Measurements from ENCODE around the gene C9orf153.

The C9orf153 gene

GRCh38 chr9:86253577-86253976 is 5.9 kb downstream of the C9orf153 start:
- ChIA-PET CTCF (no interaction called here), POLR2A (ENCODE audit: low non-redundant PET) (interaction anchor here (0.6 kb wide), 1 partner anchor 12 kb away, joined by 3 read pairs; no protein-coding TSS in a partner anchor)
- no peak for DNase-seq (ENCODE audit: low spot score)
- TF ChIP-seq CTCF (conservative IDR thresholded peaks at IDR 0.05; ENCODE audit: low read depth): no peak
- no peak overlapping the region for H3K27ac ChIP-seq

- ChIA-PET CTCF (no interaction called here), POLR2A (ENCODE audit: low non-redundant PET) (no interaction called here)
- H3K27ac ChIP-seq: no peak overlapping the region
- TF ChIP-seq CTCF (conservative IDR thresholded peaks at IDR 0.05; ENCODE audit: low read depth): no peak
- DNase-seq (ENCODE audit: low spot score): no peak
Measured at GRCh38 chr9:86252870-86253269, 6.6 kb downstream of the C9orf153 start.

GRCh38 chr9:86250123-86250522 is 9.3 kb downstream of the C9orf153 start:
- ChIA-PET POLR2A (ENCODE audit: low non-redundant PET) (no interaction called here), CTCF (no interaction called here)
- no peak for DNase-seq (ENCODE audit: low spot score)
- no peak overlapping the region for H3K27ac ChIP-seq
- no peak for TF ChIP-seq CTCF (conservative IDR thresholded peaks at IDR 0.05; ENCODE audit: low read depth)

GRCh38 chr9:86248746-86249145 is 10.7 kb downstream of the C9orf153 start:
- ChIA-PET POLR2A (ENCODE audit: low non-redundant PET) (no interaction called here), CTCF (interaction anchor here (0.6 to 1.2 kb wide), 2 partner anchors 13 to 48 kb away, joined by 3 read pairs; no protein-coding TSS in a partner anchor)
- no peak for DNase-seq (ENCODE audit: low spot score)
- no peak overlapping the region for H3K27ac ChIP-seq
- TF ChIP-seq CTCF (conservative IDR thresholded peaks at IDR 0.05; ENCODE audit: low read depth): no peak

- POLR2A ChIA-PET (ENCODE audit: low non-redundant PET): no interaction called here
- TF ChIP-seq CTCF (conservative IDR thresholded peaks at IDR 0.05; ENCODE audit: low read depth): no peak
- no peak for DNase-seq (ENCODE audit: low spot score)
- no peak overlapping the region for H3K27ac ChIP-seq
- CTCF ChIA-PET: no interaction called here
Measured at GRCh38 chr9:86246752-86247161, 12.7 kb downstream of the C9orf153 start.

- TF ChIP-seq CTCF (conservative IDR thresholded peaks at IDR 0.05; ENCODE audit: low read depth): no peak
- ChIA-PET POLR2A (ENCODE audit: low non-redundant PET) (no interaction called here), CTCF (interaction anchor here (0.6 to 0.7 kb wide), 2 partner anchors 130 to 175 kb away, joined by 3 to 4 read pairs; no protein-coding TSS in a partner anchor)
- no peak for DNase-seq (ENCODE audit: low spot score)
- H3K27ac ChIP-seq: no peak overlapping the region
Measured at GRCh38 chr9:86242071-86242470, 17.4 kb downstream of the C9orf153 start.
